Measurements from ENCODE around the gene NFATC2.

Gene NFATC2

GRCh38 chr20:51385646-51386530, 156.6 kb downstream of the NFATC2 start:
- H3K4me3 ChIP-seq (replicated peaks in 1 of 2; ENCODE audit: low read depth in 2 of 2, low read length in 2 of 2), result no peak overlapping the region
- TF ChIP-seq CTCF (IDR thresholded peaks at IDR 0.05; ENCODE audit: low read depth, low read length), result peak; percentile 76
- peak; percentile 61 to 63 for DNase-seq (ENCODE audit: low read depth in 2 of 2)

GRCh38 chr20:51384875-51385274, 157.6 kb downstream of the NFATC2 start:
- no peak for DNase-seq (ENCODE audit: low read depth in 2 of 2)
- TF ChIP-seq CTCF (IDR thresholded peaks at IDR 0.05; ENCODE audit: low read depth, low read length), result no peak
- no peak overlapping the region for H3K4me3 ChIP-seq (replicated peaks in 1 of 2; ENCODE audit: low read depth in 2 of 2, low read length in 2 of 2)

- TF ChIP-seq CTCF (IDR thresholded peaks at IDR 0.05; ENCODE audit: low read depth, low read length), result no peak
- H3K4me3 ChIP-seq (replicated peaks in 1 of 2; ENCODE audit: low read depth in 2 of 2, low read length in 2 of 2), result no peak overlapping the region
- no peak for DNase-seq (ENCODE audit: low read depth in 2 of 2)
Measured at GRCh38 chr20:51383891-51384510, 158.5 kb downstream of the NFATC2 start.

GRCh38 chr20:51382986-51383821, 159.3 kb downstream of the NFATC2 start:
- DNase-seq (ENCODE audit: low read depth in 2 of 2), result no peak
- H3K4me3 ChIP-seq (replicated peaks in 1 of 2; ENCODE audit: low read depth in 2 of 2, low read length in 2 of 2), result no peak overlapping the region
- TF ChIP-seq CTCF (IDR thresholded peaks at IDR 0.05; ENCODE audit: low read depth, low read length), result no peak

- DNase-seq (ENCODE audit: low read depth in 2 of 2), result no peak
- no peak overlapping the region for H3K4me3 ChIP-seq (replicated peaks in 1 of 2; ENCODE audit: low read depth in 2 of 2, low read length in 2 of 2)
- TF ChIP-seq CTCF (IDR thresholded peaks at IDR 0.05; ENCODE audit: low read depth, low read length), result no peak
Measured at GRCh38 chr20:51382111-51382985, 160.2 kb downstream of the NFATC2 start.

GRCh38 chr20:51381557-51381956, 161.0 kb downstream of the NFATC2 start:
- TF ChIP-seq CTCF (IDR thresholded peaks at IDR 0.05; ENCODE audit: low read depth, low read length), result no peak
- no peak for DNase-seq (ENCODE audit: low read depth in 2 of 2)
- H3K4me3 ChIP-seq (replicated peaks in 1 of 2; ENCODE audit: low read depth in 2 of 2, low read length in 2 of 2), result no peak overlapping the region

All from cardiac fibroblast (primary cell).